ENCODE results near the gene CACNG6.
"Not testable (repeated sequence)": the region's sequence is repeated elsewhere in the genome, so short reads cannot be mapped to it uniquely, and the experiment has no call there.

The CACNG6 gene

DNA sequence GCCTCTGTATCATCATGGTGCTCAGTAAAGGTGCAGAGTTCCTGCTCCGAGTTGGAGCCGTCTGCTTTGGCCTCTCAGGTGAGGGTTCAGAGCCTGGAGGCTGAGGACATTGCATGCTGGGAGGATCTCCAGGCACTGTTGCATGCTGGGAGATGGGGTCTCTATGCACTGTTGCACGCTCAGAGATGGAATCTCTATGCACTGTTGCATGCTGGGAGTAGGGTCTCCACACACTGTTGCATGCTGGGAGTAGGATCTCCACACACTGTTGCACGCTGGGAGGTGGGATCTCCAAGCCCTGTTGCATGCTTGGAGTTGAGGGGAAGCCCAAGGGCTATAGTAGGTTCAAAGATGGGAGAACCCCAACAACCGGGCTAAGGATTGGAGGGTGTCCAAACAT, 8.3 kb downstream of the CACNG6 start:
- FAIRE-seq (no peak), DNase-seq (ENCODE audit: low spot score) (no peak)

- FAIRE-seq, result no peak
- no peak for DNase-seq (ENCODE audit: low spot score)
These were observed 10.1 kb downstream of the CACNG6 start for GRCh38 chr19:54001496-54001895.

- FAIRE-seq, result no peak
- no peak for DNase-seq (ENCODE audit: low spot score)
These were observed 11.3 kb downstream of the CACNG6 start for GRCh38 chr19:54002495-54003315.

DNA sequence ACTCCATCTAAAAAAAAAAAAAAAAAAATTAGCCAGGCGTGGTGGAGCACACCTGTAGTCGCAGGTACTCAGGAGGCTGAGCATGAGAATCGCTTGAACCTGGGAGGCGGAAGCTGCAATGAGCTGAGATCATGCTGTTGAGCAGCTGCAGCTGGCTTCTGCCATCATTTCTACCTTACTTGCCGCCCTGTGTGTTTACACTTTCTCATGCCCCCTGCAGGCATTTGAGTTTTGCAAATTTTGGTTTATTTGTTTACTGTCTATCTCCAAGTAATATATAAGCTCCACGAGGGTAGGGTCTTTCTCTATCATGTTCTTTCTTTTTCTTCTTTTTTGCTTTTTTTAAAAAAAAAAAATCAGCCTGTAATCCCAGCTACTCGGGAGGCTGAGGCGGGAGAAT, 18.0 kb downstream of the CACNG6 start:
- DNase-seq (ENCODE audit: low spot score), result no peak
- FAIRE-seq, result no peak

- FAIRE-seq (no peak), DNase-seq (ENCODE audit: low spot score) (no peak)
These were observed 19.0 kb downstream of the CACNG6 start for GRCh38 chr19:54010474-54010873.

- DNase-seq (ENCODE audit: low spot score) (no peak), FAIRE-seq (no peak)
These were observed 20.2 kb downstream of the CACNG6 start for GRCh38 chr19:54011507-54012211.

GRCh38 chr19:54013866-54014265, 22.4 kb downstream of the CACNG6 start:
- FAIRE-seq, result no peak

GRCh38 chr19:54014920-54015560, 23.6 kb downstream of the CACNG6 start:
- FAIRE-seq (no peak), DNase-seq (ENCODE audit: low spot score) (no peak)

More at GRCh38 chr19:54013866-54014265, 22.4 kb downstream of the CACNG6 start:
- no peak for DNase-seq (ENCODE audit: low spot score)

GRCh38 chr19:54017261-54017660, 25.8 kb downstream of the CACNG6 start:
- no peak for FAIRE-seq

DNA sequence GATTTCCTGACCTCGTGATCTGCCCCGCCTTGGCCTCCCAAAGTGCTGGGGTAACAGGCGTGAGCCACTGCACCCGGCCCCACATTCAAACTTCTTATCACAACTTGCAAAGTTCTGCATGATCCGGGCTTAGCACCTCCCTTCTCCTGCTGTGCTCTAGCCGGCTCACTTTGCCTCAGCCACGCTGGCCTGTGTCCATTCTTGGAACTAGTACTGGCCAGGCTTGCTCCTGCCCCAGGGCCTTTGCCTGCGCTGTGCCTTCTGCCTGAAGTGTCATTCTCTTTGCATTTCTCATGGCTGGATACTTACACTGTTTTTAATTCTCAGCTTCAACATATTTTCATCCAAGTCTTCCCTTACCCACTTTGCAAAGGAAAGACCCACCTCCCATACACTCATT, 29.9 kb downstream of the CACNG6 start:
- FAIRE-seq (no peak), DNase-seq (ENCODE audit: low spot score) (no peak)

More at GRCh38 chr19:54017261-54017660, 25.8 kb downstream of the CACNG6 start:
- DNase-seq (ENCODE audit: low spot score), result peak; percentile 52

DNA sequence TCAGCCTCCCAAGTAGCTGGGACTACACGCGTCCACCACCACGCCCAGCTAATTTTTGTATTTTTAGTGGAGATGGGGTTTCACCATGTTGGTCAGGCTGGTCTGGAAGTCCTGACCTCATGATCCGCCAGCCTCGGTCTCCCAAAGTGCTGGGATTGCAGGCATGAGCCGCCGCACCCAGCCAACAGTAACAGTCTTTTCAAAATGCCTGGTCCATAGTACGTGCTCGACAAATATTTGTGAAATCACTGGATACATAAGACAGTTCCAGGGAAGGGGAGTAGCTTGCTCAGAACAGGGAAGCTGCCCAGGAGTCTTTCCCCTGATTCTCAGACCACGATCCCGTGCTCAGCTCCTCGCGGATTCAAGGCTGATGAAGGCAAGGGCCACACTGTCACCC, 30.5 kb downstream of the CACNG6 start:
- no peak for DNase-seq (ENCODE audit: low spot score)
- no peak for FAIRE-seq

DNA sequence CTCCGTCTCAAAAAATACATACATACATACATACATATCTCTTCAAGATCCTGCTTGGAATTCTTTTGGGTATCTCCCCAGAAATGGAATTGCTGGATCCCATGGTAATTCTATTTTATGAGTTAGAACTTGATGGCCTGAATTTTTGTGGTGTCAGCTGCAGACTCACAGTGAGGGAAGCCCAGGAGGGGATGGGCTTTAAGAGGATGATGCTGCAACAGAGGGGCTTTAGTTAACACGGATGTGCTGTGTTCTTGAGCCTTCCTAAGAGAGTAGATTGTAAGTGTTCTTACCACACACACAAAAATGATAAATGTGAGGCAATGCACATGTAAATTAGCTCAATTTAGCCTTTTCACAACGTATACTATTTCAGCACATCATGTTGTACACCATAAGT, 31.8 kb downstream of the CACNG6 start:
- DNase-seq (ENCODE audit: low spot score) (no peak), FAIRE-seq (no peak)

- peak; percentile 14 for DNase-seq (ENCODE audit: low spot score)
- no peak for FAIRE-seq
These were observed 33.2 kb downstream of the CACNG6 start for GRCh38 chr19:54024660-54025059.

GRCh38 chr19:54026656-54027055, 35.2 kb downstream of the CACNG6 start:
- FAIRE-seq (no peak), DNase-seq (ENCODE audit: low spot score) (no peak)

- DNase-seq (ENCODE audit: low spot score), result no peak
- no peak for FAIRE-seq
These were observed 37.9 kb downstream of the CACNG6 start for GRCh38 chr19:54029301-54029700.

DNA sequence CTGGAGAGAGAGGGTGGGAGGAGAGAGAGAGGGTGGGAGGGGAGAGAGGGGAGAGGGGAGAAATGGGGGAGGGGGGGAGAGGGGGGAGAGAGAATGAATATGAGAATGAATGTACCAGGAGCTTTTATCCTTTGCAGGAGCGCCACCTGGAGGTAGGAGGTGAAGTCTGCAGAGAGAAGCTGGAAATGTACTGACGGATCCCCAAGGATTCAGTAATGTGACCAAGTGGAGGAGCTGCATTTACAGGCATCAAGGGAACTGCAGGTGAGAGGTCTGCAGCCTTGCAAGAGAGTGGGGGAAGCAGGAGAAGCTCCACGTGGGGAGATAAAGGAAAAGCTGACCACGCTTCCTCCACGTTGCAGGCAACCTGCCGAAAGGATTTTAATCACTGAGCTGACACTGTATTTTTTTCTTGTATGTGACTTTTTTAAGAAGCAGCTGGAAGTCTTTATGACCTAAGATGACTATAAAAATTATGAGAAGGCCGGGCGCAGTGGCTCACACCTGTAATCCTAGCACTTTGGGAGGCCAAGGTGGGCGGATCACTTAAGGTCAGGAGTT, 38.6 kb downstream of the CACNG6 start:
- DNase-seq (ENCODE audit: low spot score) (peak; percentile 49), FAIRE-seq (no peak)

DNA sequence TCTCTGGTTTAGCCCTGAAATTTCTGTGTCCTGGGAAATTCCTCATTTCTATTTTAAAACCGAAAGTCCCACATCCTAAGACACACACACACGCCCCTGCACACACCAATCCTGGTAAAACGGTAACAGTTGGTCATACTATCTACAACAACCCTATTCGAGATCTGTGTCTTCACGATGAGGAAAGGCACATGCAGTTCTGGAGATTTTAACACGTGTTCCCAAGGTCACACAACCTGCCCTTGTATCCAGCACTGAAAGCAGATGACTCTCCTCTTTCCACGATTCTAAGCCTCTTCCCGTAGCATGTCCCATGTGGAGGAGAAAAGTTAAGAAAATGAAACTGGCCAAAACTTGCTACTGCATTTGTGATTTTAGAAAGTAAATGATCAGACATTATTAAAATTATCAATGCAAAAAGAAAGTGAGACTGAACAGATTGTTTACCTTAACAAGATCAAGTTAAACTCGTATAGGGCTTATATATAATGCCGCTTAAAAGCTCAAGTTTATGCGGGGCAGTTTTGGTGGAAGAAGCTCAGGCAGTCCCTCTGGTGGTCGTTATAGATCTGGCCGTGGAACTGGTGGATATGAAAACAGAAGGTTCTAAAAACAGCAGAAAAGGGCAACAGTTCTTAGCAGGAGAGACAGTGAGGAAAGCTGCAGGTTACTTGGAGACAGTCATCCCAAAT, 39.6 kb downstream of the CACNG6 start:
- FAIRE-seq (no peak), DNase-seq (ENCODE audit: low spot score) (no peak)

DNA sequence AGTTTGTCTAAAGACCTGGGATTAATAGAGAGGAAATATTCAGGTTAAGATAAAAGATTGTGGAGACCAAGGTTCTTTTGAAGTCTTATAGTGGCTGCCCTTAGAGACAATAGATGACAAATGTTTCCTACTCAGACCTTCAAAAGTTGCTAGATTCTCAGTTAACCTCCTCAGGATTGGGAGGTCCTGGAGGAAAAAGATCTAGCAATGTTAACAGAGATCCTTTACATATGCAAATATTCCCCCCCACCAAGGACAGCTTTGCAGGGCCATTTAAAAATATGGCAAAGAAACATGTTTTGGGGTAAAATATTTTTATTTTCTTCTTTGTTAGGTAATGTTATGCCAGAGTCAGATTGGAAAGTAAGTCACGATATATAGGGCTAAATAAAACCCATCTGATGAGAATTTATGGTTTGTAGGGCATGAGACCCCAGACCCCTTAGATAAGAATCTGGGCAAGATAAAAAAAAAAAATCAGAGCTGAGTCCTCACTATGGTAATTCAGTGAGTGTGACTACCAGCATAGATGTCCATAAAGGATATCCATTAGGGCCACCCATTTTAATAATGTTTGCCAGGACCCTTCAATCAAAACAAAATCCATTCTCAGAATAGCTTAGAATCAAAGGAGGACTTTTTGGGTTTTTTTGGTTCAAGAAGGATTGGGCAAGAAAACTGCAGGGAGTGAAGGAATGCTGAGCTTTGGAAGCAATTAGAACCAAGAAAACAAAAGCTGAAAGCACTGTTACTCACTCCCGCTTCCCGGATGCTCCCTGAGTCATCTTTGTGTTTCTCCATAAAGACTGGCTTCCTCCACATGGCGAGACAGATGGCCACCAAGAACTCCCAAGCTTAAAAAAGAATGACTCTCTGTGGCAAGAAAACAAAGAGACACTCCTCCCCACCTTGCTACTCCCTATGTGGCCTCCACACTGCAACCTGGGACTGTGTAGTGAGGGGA, 44.1 kb downstream of the CACNG6 start:
- FAIRE-seq (peak; percentile 72), DNase-seq (ENCODE audit: low spot score) (peak; percentile 59)

DNA sequence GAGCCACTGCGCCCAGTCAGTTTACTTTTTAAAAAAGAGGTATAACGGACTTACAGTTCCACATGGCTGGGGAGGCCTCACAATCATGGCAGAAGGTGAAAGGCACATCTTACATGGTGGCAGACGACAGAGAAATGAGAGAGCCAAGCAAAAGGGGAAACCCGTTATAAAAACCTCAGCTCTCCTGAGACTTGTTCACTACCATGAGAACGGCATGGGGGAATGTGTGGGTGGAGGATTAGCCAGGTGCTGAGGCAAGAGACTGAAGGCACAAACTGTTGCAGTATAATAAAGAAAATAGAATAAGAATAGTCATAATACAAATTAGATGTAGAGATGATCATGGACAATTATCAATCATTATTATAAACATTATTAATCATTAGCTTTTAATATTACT, 45.1 kb downstream of the CACNG6 start:
- DNase-seq (ENCODE audit: low spot score); FAIRE-seq: not testable (repeated sequence)

- FAIRE-seq (no peak), DNase-seq (ENCODE audit: low spot score) (no peak)
These were observed 48.6 kb downstream of the CACNG6 start for GRCh38 chr19:54040003-54040402.

Measured in RCC 7860 (cell line).